ENCODE measurements around the gene ZNRF2.

The ZNRF2 gene

DNA sequence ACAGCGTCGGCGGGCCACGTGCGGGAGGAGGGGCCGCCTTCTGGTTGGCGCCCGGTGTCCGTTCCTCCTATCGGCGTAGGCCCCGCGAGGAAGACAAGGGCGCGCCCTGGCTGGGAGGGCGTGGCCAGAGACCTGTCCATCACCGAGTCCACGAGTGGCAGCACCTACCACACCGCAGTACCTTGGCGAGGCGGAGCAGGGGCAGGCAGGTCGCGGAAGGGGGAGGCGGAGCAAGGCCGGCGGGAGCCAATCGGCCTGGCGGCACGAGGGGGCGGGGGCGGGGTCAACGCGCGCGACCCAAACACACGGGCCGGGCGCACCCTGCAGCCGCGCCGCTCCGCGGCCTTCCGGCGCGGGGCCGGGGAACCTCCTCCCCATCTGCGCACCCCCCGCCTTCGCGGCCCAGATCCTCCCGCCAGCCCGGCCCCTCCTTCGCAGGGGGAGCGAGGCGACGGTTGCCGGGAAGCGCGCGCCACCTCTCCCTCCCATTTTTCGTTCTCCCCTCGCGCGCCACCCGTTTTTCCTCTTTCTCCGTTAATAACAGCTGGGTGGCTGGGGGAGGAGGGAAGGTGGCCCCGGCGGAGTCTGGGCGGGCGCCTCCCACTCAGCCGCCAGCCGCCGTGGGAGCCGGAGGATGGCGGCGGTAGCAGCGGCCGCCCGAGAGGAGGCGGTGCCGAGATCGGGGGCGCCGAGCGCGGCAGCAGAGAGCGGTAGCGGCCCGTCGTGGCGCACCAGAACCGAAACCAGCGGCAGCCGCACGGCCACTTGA lies at the start of gene ZNRF2:
Gene ZNRF2, plus strand, starts transcription at position 300 of the 769 bp plus-strand sequence. CDS start 761 bp downstream, outside the sequence.
- peak; percentile 97 for DNase-seq (ENCODE audit: low spot score)

GRCh38 chr7:30237271-30237695 lies 47.1 kb upstream of the ZNRF2 start:
- no peak for DNase-seq (ENCODE audit: low spot score)

GRCh38 chr7:30238721-30239441 lies 45.5 kb upstream of the ZNRF2 start:
- no peak for DNase-seq (ENCODE audit: low spot score)

GRCh38 chr7:30240106-30240800 lies 44.1 kb upstream of the ZNRF2 start:
- DNase-seq (ENCODE audit: low spot score), result no peak

GRCh38 chr7:30241767-30242166 lies 42.6 kb upstream of the ZNRF2 start:
- DNase-seq (ENCODE audit: low spot score), result no peak

- no peak for DNase-seq (ENCODE audit: low spot score)
Observed at GRCh38 chr7:30244340-30244739, 40.1 kb upstream of the ZNRF2 start.

DNA sequence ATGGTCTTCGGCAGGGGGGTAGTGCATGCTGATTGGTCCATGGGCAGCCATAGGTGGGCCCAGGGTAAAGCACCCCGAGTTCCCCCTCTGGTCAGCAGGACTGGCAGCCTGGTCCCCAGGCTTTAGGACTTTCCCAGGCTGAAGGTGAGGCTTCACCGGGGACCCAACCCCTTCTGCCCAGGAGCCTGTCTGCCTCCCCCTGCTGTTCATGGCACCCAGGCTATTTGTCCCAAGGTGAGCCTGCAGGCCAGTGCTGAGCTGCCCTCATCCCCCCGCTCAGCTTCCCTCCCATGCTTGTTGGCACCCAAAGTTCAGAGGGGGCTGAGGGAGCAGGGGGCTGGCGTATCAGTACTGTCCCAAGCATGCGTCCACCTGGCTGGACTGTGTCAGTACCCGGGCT lies 38.5 kb upstream of the ZNRF2 start:
- no peak for DNase-seq (ENCODE audit: low spot score)

DNA sequence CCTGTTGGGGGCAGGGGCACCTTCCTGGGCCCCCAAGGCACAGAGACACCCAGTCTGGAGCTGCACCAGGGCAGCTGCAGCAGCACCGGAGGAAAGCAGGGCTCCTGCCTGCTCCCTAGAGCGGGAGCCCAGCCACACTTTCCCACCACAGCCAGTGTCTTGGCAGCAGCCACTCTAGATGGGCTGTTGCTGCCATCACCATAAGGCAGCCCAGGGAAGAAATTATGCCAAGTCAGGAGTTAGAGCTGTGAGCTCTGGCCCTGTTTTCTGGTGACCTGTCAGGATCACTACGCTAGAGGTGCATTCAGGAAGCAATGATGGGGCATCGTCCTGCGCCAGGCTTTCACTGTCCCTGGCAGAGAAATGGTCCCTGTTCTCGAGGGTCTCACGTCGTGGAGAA lies 38.0 kb upstream of the ZNRF2 start:
- no peak for DNase-seq (ENCODE audit: low spot score)

GRCh38 chr7:30247541-30248401 lies 36.6 kb upstream of the ZNRF2 start:
- DNase-seq (ENCODE audit: low spot score), result no peak

- DNase-seq (ENCODE audit: low spot score), result no peak
Observed at GRCh38 chr7:30249316-30249715, 35.1 kb upstream of the ZNRF2 start.

DNA sequence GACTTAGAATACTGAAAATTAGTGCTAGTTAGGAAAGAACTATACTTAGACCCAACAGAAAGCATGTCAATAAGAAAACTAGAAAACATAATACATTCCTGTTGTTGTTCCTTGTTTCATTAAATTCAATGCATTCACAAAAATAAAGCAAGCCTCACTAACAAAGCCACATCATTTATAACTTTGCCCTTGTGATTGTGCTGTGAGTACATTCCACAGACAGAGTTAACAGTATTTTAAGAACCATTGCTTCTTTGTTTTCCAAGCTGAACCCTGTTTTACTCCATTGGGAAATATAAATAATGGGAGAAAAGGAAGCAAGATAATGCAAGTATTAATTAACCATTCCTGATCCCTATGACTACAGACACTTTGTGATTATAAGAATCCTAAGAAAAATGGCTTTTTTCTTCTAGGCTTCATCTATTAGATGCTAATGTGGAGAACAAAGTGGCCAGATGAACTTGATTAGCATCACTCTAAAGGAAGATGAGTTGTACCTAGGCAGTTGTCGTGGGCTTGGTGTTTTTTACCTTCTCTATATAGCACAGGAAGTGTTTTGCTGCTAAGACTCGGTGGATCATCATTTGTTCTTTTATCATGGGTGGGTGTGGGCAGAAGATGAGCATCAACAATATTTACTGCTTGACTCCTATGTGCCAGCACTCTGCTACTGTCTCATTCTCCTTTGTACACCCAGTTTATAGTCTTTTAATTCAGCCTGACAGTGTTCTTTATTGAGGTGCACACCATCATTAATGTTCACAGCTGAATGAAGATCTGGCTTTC lies 34.2 kb upstream of the ZNRF2 start:
- DNase-seq (ENCODE audit: low spot score), result no peak

DNA sequence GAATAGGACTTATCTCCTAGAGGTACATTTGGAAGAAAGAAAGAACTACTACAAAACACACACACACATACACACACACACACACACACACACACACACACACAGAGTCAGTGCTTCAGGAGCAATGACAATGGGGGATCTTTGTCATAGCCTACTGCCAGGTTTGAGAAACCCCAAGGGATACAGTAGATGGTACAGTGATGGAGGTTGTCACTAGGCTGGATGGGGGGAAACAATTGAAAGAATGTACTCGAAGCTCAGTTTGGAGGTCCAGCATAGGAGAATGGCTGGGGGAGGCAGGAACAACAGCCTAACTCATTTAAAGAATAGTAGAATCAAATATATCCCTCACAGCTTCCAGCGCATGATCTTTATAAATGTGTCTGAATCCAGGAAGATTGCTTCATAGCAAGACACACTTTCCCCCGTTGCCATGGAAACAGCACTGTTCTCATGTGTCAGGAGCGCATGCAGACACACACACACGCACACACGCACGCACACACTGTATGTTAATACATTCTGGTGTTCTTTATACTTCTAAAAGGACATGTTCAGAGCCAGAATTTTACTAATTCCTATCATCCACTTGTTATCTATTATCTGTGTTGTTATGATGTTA lies 32.6 kb upstream of the ZNRF2 start:
- no peak for DNase-seq (ENCODE audit: low spot score)

- peak; percentile 37 for DNase-seq (ENCODE audit: low spot score)
Observed at GRCh38 chr7:30252885-30253795, 31.3 kb upstream of the ZNRF2 start.

DNA sequence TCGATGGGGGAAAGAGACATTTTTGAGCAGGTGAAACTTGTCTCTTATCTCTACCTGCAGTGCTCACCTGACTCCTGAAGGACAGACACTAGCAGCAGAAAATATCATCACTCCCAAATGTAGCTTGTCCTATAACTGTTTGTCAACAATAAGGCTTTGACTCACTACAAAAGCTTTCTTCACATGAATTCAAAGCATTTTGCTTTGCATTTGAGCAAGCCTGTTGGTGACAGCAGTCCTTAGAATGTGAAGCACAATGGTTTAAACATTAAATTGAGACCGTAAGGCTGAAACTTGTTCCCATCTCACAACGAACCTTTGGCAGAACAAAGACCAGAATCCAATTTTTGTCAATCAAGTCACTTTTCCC lies 30.6 kb upstream of the ZNRF2 start:
- no peak for DNase-seq (ENCODE audit: low spot score)

DNA sequence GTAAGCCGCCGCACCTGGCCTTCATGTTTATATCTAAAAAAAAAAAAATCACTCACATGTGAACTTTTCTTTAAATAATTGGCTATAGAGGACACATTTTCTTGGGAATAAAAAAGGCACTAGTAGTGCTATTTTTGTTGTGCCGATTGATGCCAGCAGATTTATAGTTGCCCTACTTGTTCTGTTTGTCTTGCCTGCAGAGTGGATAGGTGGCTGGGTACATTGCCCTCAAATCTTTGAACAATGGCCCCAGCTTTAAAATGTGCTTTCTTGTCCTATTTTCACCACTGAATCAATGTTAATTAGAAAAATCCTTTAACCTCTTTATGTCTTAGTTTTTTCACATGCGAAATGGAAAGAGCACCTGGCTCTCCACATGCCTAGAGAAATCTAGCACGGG lies 30.1 kb upstream of the ZNRF2 start:
- DNase-seq (ENCODE audit: low spot score), result no peak

DNA sequence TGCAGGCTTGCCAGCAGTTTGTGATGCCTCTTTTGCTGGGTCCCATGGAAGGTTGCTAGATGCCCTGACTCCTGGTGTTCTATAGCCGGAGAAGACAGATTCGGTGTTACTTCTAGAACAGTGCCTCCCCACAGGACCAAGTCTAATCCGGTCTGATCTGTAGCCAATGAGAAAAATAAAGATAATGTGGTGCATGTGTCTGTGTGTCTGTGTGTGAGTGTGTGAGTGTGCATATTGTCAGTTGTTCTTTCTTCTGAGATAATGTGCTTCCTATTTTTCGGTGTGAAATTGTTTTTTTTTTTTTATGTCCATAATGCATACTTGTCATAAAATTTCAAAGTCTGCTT lies 29.7 kb upstream of the ZNRF2 start:
- DNase-seq (ENCODE audit: low spot score), result no peak

- DNase-seq (ENCODE audit: low spot score), result no peak
Observed at GRCh38 chr7:30255064-30255769, 29.2 kb upstream of the ZNRF2 start.

DNA sequence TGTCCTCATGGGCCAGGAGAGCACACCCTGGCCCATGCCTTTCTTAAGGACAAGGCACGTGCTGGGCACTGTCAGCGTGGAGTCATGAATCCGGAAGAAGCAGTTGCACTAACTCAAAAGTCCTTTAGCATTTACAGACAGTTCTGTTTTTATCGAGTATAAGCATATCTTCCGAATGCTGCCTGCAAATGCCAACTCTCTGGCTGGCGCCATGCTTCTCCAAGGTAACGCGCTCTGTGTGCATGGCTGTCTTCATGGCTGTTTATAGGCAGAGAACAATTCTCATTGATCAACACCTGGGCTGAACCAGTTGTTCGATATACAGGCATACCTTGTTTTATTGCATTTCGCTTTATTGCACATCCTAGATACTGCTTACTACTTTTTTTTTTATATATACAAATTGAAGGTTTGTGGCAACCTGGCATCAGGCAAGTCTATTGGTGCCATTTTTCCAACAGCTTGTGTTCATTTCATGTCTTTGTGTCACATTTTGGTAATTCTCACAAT lies 28.0 kb upstream of the ZNRF2 start:
- no peak for DNase-seq (ENCODE audit: low spot score)

- DNase-seq (ENCODE audit: low spot score), result no peak
Observed at GRCh38 chr7:30260246-30260768, 24.1 kb upstream of the ZNRF2 start.

All from iPS-NIHi11 (cell line).